NCI-H524 treated with DMSO at 0.1 percent for 48 hours (cell line): ENCODE measurements around the gene PRRT4.

Experiments
- DNase-seq: peaks from one replicate; lab custom pipeline; 2025; lab: John Stamatoyannopoulos, UW

Gene PRRT4

DNA sequence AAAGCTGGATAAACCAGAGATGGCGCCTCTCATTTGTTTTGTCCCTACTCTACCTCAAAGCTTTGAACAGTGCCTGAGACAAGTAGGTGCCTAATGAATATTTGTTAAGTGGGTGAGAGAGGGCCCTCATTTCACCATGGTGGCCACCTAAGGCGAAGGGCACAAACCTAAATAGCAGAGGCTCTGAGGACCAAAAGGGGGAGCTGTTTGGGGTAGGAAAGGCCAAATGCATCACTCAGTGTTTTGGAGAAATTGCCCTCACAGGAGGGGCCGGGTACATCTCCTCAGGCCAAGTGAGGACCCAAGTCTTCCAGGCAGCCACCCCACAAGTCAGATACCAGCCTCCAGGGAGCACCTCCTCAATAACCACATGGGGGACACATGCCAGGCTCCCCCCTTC is 34.3 kb upstream of the PRRT4 start:
- DNase-seq, result no peak

DNA sequence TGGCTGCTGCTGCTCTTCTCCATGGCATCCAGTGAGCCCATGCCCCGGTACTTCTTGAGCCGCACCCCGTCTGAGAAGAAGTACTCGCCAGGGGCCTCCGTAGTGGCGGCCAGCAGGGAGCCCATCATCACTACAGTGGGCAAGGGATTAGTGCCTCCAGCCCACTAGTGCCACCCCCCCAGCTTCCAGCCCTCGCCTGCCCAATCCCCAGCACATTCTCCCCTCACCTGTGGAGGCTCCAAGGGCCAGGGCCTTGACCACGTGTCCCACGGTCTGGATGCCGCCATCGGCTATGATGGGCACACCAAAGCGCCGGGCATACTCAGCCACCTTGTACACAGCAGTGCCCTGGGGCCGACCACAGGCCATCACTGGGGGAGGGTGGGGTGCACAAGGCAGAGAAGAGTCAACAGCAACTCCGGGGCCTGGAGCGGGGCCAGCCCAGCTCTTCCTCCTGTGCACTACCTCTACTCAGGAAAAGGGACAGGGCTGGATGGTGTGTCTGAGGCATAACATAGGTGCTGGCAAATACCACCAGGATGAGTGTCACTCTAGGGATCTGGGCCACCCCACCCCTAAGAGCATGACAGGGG is 33.5 kb upstream of the PRRT4 start:
- DNase-seq, result no peak

DNA sequence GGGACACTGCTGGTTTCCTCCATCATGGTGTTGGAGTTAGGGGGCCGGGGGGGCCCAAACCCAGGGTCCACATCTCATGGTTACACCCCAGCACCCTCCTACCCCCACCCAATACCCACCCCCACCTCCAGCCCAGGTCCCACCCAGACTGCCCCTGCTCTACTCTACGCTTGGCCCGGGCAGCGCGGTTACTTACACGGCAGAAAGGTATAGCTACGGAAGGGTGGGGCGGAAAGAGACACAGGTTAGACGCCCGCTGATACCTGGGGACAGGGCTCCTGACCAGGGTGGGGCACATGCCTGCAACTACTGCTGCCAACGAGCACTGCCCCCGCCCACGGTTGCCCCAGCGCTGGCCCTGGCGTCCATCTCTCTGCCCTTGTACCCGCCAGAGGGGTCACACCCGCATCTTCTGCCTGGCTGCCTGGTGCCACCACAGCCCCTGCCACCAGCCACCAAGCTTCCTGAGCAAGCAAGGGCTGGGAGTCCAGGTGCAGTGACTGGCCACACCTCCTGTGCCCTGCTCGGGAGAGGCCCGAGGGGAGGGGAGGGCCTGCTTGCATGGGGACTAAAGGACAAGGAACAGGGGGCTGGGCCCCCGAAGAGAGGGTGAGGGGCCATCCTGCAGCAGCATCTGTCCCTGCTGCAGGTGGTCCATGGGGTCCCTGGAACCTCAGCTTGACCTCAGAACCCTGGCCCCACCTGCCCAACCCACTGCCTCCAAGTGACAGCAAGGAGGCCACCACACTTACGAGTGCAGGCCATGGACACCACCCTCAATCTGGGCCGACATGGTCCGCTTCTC is 32.2 kb upstream of the PRRT4 start:
- DNase-seq, result no peak

DNA sequence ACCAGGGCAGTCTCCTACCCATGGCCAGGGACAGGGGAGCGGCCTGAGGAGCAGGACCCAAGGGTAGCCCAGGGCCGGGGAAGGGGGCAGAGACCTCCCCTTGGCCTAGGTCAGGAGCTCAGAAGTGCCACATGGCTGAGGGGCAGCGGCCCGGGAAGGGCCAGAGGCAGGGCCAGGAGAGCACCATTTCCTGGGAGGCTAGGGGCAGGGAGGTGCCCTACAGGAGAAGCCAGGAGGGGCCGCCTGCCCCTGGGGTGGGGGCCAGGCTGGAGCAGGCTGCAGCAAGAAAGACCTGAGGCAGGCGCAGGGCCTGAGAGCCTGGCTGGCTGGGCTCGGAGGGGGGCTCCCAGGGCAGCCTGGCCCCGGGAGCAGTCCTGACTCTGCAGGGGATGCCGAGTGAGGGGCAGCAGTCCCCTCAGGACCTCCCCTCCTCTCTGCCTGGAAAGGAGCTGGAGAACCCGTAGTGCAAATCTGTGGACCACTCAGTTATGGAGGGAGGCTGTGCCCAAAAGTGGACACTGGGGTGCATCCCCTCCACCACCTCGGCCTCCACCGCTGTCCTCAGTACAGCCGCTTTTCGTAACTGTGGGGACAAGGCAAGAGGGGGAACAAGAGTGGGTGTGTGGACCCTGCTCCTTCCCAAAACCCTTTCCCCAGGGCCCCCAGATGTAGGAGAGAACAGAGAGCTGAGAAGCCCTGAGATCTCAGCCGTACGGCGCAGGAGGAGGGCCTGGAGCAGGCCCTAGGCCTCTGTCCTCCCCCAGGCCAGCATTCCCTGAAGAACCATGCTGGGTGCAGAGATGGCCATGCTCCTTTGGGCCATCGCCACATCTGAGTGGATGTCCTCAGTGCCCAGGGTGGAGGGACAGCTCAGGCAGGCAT is 31.2 kb upstream of the PRRT4 start:
- DNase-seq, result no peak

DNA sequence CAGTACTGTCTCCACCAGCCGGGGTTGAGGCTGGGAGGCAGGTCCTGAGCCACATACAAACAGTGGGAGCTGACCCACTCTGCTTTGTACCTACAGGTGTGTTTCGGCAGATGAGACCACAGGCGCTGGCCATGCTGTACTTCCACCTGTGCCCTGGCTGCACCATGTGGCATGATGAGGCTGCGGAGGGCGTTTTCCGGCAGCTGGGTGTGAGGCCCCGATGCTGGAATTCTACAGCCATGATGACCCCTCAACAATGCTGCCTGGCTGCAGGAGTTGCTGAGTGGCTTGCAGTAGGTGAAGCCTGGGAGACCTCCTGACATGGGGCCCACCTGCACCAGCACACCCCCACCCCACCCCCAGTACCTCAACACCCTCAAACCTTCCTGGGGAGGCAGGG is 30.3 kb upstream of the PRRT4 start:
- no peak for DNase-seq

DNA sequence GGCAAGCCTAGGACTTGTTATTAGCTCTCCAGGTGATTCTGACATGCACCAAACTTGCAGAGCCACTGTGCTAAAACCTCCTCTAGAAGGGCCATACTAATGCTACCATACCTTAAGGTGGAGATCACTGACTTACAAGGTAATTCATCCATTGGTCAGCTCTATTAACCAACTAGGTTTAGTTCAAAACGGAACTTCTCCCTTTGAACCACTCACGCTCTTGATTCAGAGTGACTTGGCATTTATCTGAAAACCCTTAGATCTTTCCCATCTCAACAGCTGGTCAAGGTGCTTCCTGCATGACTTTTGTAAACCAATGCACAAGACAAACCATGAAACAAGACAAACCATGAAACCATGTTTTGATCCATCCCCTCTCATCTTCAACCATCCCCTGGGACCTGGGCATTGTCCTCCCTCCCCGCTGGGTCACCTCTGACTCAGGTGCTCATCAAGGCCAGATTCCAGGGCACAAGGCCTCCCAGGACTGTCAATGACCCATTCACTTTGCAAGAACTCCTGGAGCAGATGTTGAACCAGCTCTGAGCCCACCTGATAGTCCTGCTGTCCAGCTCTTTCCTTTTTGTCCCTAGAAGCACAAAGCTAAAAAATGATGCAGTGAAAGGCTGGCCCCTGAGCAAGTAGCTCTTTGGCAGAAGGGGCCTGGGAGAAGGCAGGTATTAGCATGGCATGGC is 29.5 kb upstream of the PRRT4 start:
- no peak for DNase-seq

DNA sequence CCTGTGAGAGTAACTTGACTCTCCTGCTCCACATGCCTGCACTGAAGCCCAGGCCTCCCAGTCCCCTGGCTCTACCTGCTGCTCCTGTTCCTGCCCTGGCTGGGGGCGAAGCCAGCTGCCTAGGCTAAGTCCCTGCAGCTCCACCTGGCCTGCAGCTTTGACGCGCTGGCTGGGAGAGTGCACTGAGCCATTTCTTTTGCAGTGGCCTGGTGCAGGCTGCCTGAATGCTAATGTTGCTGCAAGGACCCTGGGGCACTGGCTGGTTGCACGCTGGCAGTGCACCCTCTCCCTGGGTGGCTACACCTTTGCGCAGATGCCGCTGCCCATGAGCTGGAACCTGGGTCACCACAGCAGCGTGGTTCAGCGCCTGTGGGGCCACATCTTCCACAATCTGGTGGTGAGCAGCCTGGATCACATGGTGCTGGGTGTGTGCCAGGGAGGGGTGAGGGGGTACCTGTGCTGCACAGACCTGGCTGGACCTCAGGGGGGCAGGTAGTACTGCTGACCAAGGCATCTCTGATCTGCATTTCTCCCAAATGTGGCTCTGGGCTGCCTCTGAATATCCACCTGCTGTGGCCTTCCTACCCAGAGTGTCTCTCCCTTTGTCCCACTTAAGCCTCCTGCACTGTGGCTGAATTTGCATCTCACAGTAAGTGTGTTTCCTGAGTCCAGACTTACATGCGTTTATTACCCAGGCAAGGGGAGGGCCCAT is 28.3 kb upstream of the PRRT4 start:
- DNase-seq, result no peak

DNA sequence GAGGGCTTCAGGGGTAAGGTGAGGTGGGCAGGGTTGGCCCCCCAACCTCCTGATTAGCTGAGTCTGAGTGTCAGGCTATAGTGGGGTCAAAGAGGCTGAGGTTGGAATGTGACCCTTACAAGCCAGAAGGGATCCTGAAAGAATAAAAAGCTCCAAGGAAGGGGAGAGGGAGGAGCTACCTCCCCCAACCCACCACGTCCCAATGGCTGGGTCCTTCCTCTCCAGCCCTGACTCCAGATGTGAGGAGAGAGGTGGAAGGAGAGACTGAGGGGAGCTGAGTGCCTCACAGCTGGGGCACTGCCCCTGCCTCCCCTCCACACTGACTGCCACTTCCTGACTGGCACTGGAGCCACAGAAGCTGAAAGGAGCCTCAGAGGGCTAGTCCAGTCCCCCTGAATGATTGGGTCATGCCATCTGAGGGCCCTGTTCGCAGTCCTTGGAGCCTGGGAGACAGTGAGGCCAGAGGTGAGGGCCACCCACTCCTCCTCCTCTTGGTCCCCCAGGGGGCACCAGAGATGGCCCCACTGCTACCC is 27.7 kb upstream of the PRRT4 start:
- DNase-seq, result no peak

DNA sequence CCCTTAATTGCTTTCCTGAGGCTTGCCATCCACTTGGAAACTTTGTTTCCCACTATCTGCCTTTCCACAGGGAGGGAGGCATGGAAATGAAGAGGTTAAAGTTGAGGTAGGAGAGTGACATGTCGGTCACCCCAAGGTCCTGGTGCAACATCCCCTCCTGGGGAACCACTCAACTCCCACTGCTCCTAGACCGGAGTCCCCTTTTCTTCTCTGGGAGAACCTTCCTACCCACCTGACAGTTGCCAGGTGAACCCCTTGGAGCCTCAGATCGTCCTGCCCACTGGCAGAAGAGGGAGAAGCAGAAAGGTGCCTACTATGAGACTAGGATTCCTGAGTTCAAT is 26.6 kb upstream of the PRRT4 start:
- DNase-seq, result no peak

DNA sequence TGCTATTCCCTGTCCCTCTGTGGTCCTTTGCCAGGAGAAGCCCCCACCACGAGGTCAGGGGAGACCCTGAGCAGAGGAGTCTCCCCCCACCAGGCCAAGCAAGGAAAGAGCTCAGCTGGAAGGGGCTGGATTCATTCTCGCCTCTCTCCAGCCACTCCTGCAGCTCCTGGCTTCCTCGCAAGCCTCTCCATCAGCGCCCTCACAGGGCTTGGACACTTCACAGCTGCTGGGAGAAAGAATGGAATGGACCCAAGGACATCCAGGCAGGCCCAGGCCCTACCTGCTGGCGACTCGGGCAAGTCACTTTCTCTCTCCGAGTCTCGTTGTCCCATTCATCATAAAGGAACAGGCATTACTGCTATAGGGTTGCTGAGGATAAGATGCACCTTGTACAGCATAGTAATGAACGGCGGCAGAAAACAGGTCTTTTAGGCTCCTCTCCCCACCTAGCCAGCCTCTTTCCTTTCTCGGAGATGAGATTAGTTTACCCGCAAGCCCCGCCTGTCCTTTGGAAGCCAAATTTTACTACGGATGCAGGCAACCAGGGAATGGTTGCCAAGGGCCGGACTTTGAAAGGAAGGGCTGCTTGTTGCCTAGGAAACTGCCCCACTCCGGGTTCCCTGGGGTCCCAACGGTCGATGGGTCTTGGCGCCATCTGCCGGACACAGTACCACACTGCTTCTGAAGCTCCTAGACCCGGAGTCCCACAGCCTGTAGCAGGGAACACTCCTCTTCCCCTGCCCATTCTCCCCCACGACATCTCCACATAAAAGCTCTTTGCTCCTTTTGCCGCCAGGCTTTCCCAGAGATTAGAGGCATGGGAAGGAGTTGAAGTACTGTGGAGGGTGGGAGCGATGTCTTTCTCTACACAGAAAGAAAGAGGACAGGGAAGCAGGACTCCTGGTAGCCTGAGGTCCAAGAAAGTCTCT is 26.0 kb upstream of the PRRT4 start:
- no peak for DNase-seq

DNA sequence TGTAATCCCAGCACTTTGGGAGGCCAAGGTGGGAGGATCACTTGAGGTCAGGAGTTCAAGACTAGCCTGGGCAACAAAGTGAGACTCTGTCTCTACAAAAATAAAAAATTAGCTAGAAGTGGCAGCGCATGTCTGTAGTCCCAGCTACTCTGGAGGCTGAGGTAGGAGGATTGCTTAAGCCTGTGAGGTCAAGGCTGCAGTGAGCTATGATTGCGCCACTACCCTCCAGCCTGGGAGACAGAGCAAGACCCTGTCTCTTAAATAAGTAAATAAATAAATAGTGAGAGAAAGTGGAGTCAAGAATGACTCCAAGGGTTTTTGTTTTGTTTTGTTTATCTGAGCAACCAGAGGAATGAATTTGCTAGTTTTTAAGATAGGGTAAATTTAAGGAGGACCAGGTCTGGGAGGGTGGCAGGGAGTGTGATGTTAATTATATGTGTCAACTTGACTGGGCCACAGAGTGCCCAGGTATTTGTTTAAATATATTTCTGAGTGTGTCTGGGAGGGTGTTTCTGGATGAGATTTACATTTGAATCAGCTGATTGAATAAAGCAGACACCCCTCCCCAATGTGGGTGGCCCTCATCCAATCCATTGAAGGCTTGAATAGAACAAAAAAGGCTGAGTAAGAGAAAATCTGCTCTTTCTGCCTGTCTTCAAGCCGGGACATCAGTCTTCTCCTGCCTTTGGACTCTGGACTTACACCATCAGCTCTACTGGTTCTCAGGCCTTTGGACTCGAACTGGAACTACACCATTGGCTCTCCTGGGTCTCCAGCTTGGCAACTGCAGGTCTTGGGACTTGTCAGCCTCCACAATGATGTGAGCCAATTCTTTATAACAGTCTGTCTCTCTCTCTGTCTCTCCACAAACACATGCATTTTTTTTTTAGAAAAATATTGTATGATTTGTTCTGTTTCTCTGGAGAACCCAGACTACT is 24.8 kb upstream of the PRRT4 start:
- no peak for DNase-seq

DNA sequence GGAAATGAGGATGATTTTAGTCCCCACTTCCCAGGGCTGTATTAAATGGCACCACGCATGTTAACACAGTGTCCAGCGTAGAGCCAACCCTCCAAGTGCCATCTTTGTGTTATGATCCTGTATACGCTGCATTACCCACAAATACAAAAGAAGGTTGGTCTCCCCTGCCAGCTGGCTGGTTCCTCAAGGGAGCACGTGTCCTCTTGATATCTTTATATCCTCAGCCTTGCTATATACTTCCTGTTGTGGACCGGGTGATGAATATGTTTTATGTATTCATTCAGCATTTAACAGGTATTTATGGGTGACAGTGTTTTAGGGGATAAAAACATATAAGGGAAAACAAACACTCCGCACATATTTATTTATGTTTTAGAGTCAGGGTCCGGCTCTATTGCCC is 23.2 kb upstream of the PRRT4 start:
- DNase-seq, result no peak

DNA sequence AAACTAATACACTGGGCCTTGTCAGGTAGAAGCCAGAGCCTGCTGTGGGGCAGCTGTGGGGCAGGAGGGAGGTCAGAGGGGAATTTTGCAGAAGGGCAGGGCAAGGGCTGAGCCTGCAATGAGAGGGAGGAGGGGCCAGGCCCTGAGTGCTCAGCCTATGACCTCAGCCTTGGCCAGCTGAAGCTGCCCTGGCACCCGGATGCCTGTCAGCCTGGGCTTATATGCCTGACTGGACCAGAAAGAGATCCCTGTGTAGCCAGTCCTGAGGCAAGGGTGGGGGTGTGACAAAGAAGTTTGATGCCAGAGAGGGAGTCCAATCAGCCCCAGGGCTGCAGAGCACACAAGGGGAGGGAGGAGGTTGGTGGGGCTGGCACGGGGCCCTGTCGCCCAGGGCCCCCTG is 22.3 kb upstream of the PRRT4 start:
- DNase-seq, result no peak

DNA sequence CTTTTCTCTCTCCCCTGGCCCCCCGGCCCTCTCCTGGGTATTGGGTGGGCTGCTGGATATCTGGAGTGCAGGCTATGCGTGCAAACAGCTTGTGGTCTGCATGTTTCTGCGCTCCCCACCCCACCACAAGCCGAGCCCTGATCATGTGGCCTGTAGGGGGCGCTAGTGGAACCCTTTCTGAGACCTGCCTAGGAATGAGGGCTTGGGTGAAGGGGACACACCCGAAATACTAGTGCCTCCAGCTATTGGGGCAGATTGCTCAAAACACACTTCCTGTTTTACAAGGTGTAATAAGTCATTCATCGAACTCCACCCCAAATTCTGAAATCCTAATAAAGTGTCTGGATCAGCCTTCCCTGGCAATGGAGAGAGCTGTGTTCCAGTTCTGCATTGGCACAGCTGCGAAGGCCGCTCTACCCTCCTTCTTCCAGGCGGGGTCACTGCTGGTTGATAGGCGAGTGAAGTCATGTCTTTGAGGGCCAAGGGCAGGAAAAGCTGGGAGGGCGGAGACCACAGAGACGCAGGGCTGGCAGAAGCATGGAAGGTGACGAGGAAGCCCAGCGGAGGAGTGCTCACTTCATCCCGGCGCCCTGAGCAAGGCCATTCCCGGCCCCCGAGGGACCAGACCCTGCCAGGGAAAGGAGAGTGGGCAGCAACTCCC is 19.8 kb upstream of the PRRT4 start:
- DNase-seq, result no peak

DNA sequence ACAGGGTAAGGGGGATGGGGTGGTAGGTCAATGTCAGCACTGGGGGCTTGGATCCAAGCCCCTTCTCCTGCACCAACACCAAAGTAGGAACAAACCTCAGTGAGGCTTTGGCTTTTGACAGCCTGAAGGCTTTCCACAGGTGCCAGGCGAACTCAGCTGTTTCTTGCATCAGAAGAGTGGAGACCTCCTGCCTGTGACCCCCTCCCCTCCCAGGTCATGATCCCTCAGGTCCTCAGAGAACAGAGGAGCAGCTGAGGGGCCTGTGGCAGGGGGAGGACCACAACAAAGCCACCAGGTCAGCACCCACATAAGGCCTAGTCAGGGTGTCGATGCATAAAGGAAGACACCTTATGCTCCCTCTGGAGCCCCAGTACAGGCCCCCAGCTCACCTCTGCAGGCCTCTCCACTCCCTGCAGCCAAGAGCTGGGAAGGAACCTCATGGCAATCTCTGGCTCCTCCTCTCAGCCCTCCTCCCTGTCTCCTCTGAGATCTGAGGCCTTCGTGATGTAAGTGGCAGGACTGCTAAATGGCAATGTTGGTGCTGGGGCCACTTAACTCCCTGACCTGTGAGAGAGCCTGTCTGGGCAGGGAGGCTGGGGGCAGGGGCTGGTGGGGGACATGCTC is 19.1 kb upstream of the PRRT4 start:
- no peak for DNase-seq

DNA sequence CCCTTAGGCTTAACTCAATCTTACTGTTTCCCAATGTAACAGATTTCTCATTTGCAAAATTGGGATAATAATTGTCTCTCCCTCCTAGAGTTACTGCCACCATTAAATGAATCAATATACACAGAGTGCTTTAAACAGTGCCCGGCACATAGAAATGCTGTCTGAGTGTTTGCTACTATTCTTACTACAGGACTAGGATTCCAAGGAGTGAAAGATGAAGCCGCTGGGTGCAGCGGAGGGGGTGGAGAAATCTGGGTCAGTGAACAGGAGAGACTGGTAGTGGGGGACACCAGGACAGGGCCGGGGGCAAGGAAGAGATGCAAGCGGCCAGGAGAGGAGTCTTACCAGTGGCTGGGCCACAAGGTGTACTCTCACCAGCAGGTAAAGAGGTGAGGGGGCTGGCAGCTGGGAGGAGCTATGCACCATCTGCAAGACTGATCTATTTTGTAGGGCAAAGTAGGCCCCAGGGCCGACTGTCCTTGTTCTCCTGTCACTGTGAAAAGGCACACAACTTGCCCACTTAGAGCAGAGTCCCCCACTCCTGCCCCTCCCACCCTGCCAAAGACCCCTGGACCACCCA is 18.5 kb upstream of the PRRT4 start:
- DNase-seq, result no peak

DNA sequence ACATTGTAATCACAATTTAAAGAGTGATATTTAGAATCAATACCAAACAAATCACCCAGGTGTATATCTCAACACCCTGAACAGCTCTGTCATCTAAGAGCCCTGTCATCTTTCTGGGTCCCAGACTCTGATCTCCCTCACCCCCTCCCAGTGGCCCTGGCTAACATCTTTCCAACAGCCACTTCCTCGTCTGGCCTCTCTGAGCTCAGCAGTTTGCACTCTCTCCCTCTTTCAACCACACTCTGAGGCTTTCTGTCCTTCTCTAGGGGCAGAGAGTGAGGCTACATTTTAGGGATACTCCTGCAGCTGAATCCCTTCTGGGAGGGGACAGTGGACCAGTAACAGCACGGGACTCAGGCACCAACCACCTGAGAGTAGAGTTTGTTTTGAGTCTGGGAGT is 17.1 kb upstream of the PRRT4 start:
- no peak for DNase-seq

DNA sequence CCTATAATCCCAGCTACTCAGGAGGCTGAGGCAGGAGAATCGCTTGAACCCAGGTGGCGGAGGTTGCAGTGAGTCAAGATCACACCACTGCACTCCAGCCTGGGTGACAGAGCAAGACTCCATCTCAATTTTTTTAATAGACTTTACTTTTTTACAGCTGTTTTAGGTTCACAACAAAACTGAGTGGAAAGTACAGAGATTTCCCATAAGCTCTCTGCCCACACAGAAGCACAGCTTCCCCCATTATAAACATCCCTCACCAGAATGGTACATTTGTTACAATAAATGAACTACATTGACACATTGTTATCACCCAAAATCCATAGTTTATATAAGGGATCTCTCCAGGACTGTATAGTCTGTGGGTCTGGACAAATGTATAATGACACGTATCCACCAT is 14.6 kb upstream of the PRRT4 start:
- no peak for DNase-seq
